ENCODE data around the gene LIN7A.
A peak's percentile ranks its signal among the peaks of the same experiment; 100 is the strongest.

LIN7A gene

DNA sequence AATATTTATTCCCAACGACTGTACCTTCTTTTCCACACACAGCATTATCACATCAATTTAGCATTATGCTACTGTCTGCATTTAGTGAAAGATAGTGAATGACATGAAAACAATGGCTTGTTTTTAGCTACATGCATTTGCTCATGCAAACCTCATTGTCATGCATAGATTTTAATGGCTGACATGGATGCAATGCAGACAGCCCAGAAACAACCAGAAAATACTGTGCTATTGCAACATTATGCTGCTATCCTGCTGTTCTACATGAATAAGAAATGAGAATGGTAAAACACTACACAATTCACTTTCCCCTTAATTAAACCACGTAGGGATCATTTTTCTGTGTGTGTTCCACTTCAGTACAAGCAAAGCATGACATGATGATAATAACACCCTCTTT is 90.8 kb downstream of the LIN7A start:
- TF ChIP-seq, protein P1, sequence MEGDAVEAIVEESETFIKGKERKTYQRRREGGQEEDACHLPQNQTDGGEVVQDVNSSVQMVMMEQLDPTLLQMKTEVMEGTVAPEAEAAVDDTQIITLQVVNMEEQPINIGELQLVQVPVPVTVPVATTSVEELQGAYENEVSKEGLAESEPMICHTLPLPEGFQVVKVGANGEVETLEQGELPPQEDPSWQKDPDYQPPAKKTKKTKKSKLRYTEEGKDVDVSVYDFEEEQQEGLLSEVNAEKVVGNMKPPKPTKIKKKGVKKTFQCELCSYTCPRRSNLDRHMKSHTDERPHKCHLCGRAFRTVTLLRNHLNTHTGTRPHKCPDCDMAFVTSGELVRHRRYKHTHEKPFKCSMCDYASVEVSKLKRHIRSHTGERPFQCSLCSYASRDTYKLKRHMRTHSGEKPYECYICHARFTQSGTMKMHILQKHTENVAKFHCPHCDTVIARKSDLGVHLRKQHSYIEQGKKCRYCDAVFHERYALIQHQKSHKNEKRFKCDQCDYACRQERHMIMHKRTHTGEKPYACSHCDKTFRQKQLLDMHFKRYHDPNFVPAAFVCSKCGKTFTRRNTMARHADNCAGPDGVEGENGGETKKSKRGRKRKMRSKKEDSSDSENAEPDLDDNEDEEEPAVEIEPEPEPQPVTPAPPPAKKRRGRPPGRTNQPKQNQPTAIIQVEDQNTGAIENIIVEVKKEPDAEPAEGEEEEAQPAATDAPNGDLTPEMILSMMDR (IDR thresholded peaks at IDR 0.05; ENCODE audit: control extremely low read depth, extremely low read depth, low read depth, missing control alignments) = no peak
- no peak for DNase-seq (ENCODE audit: extremely low spot score)
- CTCF ChIA-PET = interaction anchor here (1.1 to 4.5 kb wide), 3 partner anchors 9 to 13 kb away, joined by 3 to 20 read pairs (median 8); no protein-coding TSS in a partner anchor
- POLR2A ChIA-PET = no interaction called here

DNA sequence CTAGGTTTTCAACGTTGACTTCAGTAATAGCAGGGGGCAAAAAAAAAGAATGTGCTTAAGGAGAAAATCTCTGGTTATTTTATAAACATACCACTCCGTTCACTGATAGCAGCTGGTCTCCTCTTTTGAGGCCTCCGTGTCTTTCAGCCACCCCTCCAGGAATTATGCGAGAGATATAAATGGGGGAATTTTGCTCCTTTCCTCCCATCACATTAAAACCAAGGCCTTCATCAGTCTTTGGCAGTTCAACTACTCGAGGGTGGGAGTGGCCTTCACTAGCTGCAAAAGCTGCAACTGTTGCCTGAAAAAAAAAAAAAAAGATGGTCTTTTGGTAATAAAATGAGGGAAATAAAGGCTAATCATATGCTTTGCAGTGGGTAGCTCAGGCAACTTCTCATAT is 92.1 kb downstream of the LIN7A start:
- no peak for DNase-seq (ENCODE audit: extremely low spot score)
- POLR2A ChIA-PET = no interaction called here
- TF ChIP-seq, protein P1 (IDR thresholded peaks at IDR 0.05; ENCODE audit: control extremely low read depth, extremely low read depth, low read depth, missing control alignments) = no peak
- CTCF ChIA-PET = interaction anchor here (0.9 to 4.5 kb wide), 4 partner anchors 8 to 1515 kb away, joined by 3 to 20 read pairs (median 6); no protein-coding TSS in a partner anchor

DNA sequence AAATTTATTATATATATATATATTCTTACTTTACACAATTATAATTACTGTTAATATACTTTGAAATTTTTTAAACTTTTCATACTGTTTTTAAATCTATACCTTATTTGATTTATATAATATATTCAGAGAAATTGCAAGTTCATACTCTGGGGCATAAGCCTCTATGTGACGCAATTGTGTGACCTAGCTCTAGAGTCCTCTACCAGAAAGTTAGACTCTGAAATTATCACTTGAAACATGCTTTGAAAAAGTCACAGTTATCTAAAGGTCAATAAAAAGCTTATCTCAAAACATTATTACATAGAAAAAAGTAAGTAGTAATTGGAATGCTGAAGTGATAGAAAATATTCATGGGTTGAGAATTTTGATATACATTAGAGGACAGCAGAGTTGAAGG is 93.8 kb downstream of the LIN7A start:
- POLR2A ChIA-PET = no interaction called here
- CTCF ChIA-PET = interaction anchor here (1.3 kb wide), 1 partner anchor 9 kb away, joined by 5 read pairs; no protein-coding TSS in a partner anchor
- no peak for DNase-seq (ENCODE audit: extremely low spot score)
- TF ChIP-seq, protein P1 (IDR thresholded peaks at IDR 0.05; ENCODE audit: control extremely low read depth, extremely low read depth, low read depth, missing control alignments) = no peak

DNA sequence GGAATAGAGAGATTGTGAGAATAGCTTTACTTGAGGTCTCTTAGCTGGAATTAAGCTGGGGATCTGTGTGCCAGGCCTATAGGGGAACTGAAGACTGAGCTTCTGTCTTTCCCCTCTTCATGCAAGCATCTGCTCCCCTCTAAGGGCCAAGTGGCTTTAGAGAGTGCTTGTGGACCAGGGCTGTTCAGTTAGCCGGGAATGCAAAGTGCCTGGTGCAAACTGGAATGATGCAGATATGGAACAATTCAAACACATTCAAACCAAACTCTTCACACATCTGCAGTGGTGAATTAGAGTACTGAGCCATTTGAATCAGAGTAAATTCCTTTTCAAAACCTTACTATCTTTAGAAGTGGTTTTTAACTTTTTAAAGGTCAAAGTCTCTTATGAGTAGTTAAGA is 99.0 kb downstream of the LIN7A start:
- POLR2A ChIA-PET = no interaction called here
- CTCF ChIA-PET = interaction anchor here (1.4 to 4.9 kb wide), 10 partner anchors 9 to 108 kb away, joined by 3 to 36 read pairs (median 12); no protein-coding TSS in a partner anchor
- TF ChIP-seq, protein P1 (IDR thresholded peaks at IDR 0.05; ENCODE audit: control extremely low read depth, extremely low read depth, low read depth, missing control alignments) = no peak
- DNase-seq (ENCODE audit: extremely low spot score) = no peak

DNA sequence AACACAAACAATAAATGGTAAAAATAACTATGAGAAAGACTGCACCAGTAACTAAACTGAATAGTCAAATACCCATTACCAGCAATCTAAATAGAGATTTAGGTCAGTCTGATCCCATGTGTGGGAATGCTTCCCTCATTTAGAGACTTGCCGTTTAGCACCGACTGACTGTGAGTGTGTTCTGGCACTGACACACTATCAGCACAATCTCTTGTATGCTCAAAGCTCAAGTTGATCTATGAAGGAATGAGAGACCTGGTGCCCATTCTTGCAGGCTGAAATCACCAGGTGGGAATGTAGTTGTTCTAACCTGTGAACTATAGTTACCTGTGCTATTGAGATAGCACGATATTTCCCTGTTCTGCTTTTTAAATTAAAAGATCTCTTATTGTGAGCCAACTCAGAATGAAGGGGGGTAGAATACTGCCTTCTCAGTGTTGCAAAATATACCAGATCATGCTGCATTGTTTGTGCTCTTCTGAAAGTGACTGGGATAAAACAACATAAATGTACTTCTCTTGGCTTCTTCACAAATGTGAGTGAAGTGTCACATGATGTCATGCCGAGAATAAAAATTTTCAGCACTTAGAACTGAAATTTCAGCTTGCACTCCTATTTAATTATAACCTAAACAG is 99.6 kb downstream of the LIN7A start:
- DNase-seq (ENCODE audit: extremely low spot score) = no peak
- POLR2A ChIA-PET = no interaction called here
- TF ChIP-seq, protein P1 (IDR thresholded peaks at IDR 0.05; ENCODE audit: control extremely low read depth, extremely low read depth, low read depth, missing control alignments) = no peak
- CTCF ChIA-PET = interaction anchor here (0.5 to 4.9 kb wide), 22 partner anchors 9 to 128 kb away, joined by 3 to 36 read pairs (median 6); no protein-coding TSS in a partner anchor

DNA sequence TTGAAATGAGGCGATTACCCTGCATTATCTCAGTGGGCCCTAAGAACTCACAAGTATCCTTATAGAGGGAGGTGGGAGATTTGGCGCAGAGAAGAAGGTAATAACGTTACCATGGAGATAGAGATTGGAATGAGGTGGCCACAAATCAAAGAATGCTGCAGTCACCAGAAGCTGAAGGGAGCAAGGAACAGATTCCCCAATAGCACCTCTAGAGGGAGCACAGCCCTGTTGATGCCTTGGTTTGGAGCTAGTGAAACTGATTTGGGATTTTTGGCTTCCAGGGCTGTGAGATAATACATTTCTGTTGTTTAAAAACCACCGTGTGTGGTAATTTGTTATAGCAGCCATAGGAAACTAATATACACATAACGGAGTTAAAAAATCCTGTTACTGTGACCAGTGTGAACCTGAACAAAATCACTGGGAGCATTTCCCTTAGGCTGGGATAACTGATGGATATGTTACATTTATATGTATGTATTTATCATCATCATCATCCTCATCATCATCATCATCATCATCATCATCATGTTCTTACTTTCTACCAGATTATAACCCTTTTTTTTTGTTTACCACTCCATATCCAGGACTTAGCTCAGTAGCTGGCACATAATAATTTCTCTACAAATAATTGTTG is 100.3 kb downstream of the LIN7A start:
- TF ChIP-seq, protein P1 (IDR thresholded peaks at IDR 0.05; ENCODE audit: control extremely low read depth, extremely low read depth, low read depth, missing control alignments) = peak; percentile 67
- POLR2A ChIA-PET = no interaction called here

More for the DNA sequence above, 100.3 kb downstream of the LIN7A start:
- no peak for DNase-seq (ENCODE audit: extremely low spot score)
- CTCF ChIA-PET = interaction anchor here (0.5 to 4.9 kb wide), 22 partner anchors 10 to 127 kb away, joined by 3 to 36 read pairs (median 6); no protein-coding TSS in a partner anchor
